MM.1S (cell line): Measurements from ENCODE around the gene MRLN.

Experiments
- DNase-seq: peaks from one replicate; pipeline ENCODE4 v3.0.0-alpha.2; 2015
- H2AFZ ChIP-seq: fragments of 300-600 bp; sonication (generic); 2 replicates; pipeline ENCODE4 v1.6.0; 2016; ENCODE audit warnings: antibody characterized with exemption, low read length
- H3F3A ChIP-seq: fragments of 300-600 bp; sonication (generic); 2 replicates; pipeline ENCODE4 v1.6.1; 2016; ENCODE audit warnings: mild to moderate bottlenecking, antibody characterized with exemption, low read length, moderate library complexity, mixed read lengths; ENCODE audit not compliant: insufficient read depth
- H3K27ac ChIP-seq: fragments of 300-600 bp; sonication (generic); 2 replicates; pipeline ENCODE4 v1.5.1; 2016; ENCODE audit warnings: mild to moderate bottlenecking, low read length
- H3K27me3 ChIP-seq: fragments of 300-600 bp; sonication (generic); replicated peaks from 2 replicates; pipeline ENCODE4 v1.6.0; 2016; ENCODE audit warnings: low read length; ENCODE audit not compliant: insufficient read depth
- H3K36me3 ChIP-seq: fragments of 300-600 bp; sonication (generic); replicated peaks from 2 replicates; pipeline ENCODE4 v1.6.1; 2016; ENCODE audit warnings: mild to moderate bottlenecking, low read length, mixed read lengths; ENCODE audit not compliant: insufficient read depth
- H3K4me1 ChIP-seq: fragments of 300-600 bp; sonication (generic); 2 replicates; pipeline ENCODE4 v1.6.1; 2016; ENCODE audit warnings: low read length, mixed read lengths
- H3K4me2 ChIP-seq: fragments of 300-600 bp; sonication (generic); 2 replicates; pipeline ENCODE4 v1.6.0; 2016; ENCODE audit warnings: low read depth, low read length
- H3K4me3 ChIP-seq: fragments of 300-600 bp; sonication (generic); 2 replicates; pipeline ENCODE4 v1.5.1; 2016; ENCODE audit warnings: low read length, mixed read lengths
- H3K79me2 ChIP-seq: fragments of 300-600 bp; sonication (generic); 2 replicates; pipeline ENCODE4 v1.6.1; 2016; ENCODE audit warnings: mixed run types, low read length, mixed read lengths
- H3K9ac ChIP-seq: fragments of 300-600 bp; sonication (generic); 2 replicates; pipeline ENCODE4 v1.6.1; 2016; ENCODE audit warnings: low read length, mixed read lengths
- H3K9me2 ChIP-seq: fragments of 300-600 bp; sonication (generic); replicated peaks from 2 replicates; pipeline ENCODE4 v1.6.1; 2016; ENCODE audit warnings: mild to moderate bottlenecking, low read length, mixed read lengths; ENCODE audit not compliant: insufficient read depth
- H3K9me3 ChIP-seq: fragments of 300-600 bp; sonication (generic); replicated peaks from 2 replicates; pipeline ENCODE4 v1.6.1; 2016; ENCODE audit warnings: mild to moderate bottlenecking, low read length, mixed read lengths; ENCODE audit not compliant: insufficient read depth
- H4K20me1 ChIP-seq: fragments of 300-600 bp; sonication (generic); 2 replicates; pipeline ENCODE4 v1.6.1; 2016; ENCODE audit warnings: mild to moderate bottlenecking, low read length, moderate library complexity, mixed read lengths; ENCODE audit not compliant: insufficient read depth
- EZH2 ChIP-seq: fragments of 300-600 bp; sonication (generic); optimal IDR thresholded peaks from 2 replicates; pipeline ENCODE3; 2017; ENCODE audit warnings: low read depth, mild to moderate bottlenecking, antibody characterized with exemption, low read length, mixed read lengths
- EZH2phosphoT487 ChIP-seq: fragments of 300-600 bp; sonication (generic); IDR thresholded peaks from 2 replicates; pipeline ENCODE4 v1.6.1; 2018; ENCODE audit warnings: antibody characterized with exemption, low read length
- TF ChIP-seq, protein P1 (sequence below): fragments of 300-600 bp; sonication (generic); IDR thresholded peaks from 2 replicates; pipeline ENCODE4 v1.5.1; 2016; ENCODE audit warnings: antibody characterized with exemption, low read length, mixed read lengths

Gene MRLN

GRCh38 chr10:59708816-59709394 lies 44.4 kb downstream of the MRLN start:
- no peaks in the 10 kb centered on the region for H4K20me1 ChIP-seq
- DNase-seq, result peak; percentile 26
- peak overlapping the region; percentile 93 for H2AFZ ChIP-seq
- TF ChIP-seq EZH2phosphoT487, result no peak
- TF ChIP-seq, protein P1, sequence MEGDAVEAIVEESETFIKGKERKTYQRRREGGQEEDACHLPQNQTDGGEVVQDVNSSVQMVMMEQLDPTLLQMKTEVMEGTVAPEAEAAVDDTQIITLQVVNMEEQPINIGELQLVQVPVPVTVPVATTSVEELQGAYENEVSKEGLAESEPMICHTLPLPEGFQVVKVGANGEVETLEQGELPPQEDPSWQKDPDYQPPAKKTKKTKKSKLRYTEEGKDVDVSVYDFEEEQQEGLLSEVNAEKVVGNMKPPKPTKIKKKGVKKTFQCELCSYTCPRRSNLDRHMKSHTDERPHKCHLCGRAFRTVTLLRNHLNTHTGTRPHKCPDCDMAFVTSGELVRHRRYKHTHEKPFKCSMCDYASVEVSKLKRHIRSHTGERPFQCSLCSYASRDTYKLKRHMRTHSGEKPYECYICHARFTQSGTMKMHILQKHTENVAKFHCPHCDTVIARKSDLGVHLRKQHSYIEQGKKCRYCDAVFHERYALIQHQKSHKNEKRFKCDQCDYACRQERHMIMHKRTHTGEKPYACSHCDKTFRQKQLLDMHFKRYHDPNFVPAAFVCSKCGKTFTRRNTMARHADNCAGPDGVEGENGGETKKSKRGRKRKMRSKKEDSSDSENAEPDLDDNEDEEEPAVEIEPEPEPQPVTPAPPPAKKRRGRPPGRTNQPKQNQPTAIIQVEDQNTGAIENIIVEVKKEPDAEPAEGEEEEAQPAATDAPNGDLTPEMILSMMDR, result no peak
- TF ChIP-seq EZH2, result no peak
- no peaks in the 10 kb centered on the region for H3K27me3 ChIP-seq
- no peaks in the 10 kb centered on the region for H3K9me2 ChIP-seq
- H3K4me3 ChIP-seq, result peak overlapping the region; percentile 83
- no peaks in the 10 kb centered on the region for H3K36me3 ChIP-seq
- H3K4me2 ChIP-seq, result peak overlapping the region; percentile 91
- H3K9me3 ChIP-seq, result no peaks in the 10 kb centered on the region
- peaks cover 3% of the 10 kb centered on the region; the same call in 1 of the 2 replicates for H3K79me2 ChIP-seq
- H3F3A ChIP-seq, result no peaks in the 10 kb centered on the region; the same call in 1 of the 2 replicates
- H3K27ac ChIP-seq, result peak overlapping the region; percentile 37; the same call in 1 of the 2 replicates
- H3K9ac ChIP-seq, result peak overlapping the region; percentile 70
- peaks cover 14% of the 10 kb centered on the region; the same call in 1 of the 2 replicates for H3K4me1 ChIP-seq

DNA sequence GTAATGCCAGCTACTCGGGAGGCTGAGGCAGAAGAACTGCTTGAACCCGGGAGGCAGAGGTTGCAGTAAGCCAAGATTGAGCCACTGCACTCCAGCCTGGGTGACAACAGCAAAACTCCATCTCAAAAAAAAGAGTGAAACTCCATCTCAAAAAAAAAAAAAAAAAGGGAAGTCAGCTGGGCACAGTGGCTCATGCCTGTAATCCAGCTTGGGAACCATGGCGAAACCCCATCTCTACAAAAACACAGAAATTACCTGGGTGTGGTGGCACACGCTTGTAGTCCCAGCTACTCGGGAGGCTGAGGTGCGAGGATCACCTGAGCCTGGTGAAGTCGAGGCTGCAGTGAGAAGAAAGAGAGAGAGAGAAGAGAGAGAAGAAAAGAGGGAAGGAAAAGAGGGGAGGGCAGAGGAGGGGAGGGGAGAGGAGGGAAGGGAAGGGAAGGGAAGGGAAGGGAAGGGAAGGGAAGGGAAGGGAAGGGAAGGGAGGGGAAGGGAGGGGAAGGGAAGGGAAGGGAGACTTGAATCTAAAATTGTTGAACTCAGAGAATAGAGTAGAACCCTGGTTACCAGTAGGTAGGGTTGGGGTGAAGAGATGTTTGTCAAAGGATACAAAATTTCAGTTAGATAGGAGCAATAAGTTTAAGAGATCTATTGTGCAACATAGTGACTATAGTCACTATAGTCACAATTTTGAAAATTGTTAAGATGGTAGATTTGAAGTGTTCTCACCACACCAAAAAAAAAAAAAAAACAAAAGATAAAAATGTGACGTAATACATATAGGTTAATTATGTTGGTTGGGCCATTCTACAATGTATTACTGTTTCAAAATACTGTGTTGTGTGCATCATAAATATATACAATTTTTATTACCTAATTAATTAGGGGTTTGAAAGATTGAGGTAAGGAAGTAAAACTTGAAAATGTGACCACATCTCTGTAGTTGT lies 46.1 kb downstream of the MRLN start:
- H3K27ac ChIP-seq, result no peak overlapping the region
- H3K9me2 ChIP-seq, result no peaks in the 10 kb centered on the region
- no peak overlapping the region for H3K4me2 ChIP-seq
- no peaks in the 10 kb centered on the region for H3K9me3 ChIP-seq
- no peak for DNase-seq
- H3K4me1 ChIP-seq, result peaks cover 14% of the 10 kb centered on the region; the same call in 1 of the 2 replicates
- TF ChIP-seq EZH2, result no peak
- TF ChIP-seq EZH2phosphoT487, result no peak
- TF ChIP-seq, protein P1, result no peak
- H3K4me3 ChIP-seq, result no peak overlapping the region
- no peaks in the 10 kb centered on the region for H3K36me3 ChIP-seq
- H3K79me2 ChIP-seq, result peaks cover 3% of the 10 kb centered on the region; the same call in 1 of the 2 replicates
- H2AFZ ChIP-seq, result no peak overlapping the region
- no peaks in the 10 kb centered on the region; the same call in 1 of the 2 replicates for H3F3A ChIP-seq
- H3K27me3 ChIP-seq, result no peaks in the 10 kb centered on the region
- no peak overlapping the region for H3K9ac ChIP-seq
- H4K20me1 ChIP-seq, result no peaks in the 10 kb centered on the region

- no peaks in the 10 kb centered on the region; the same call in 1 of the 2 replicates for H3F3A ChIP-seq
- H3K9me3 ChIP-seq, result no peaks in the 10 kb centered on the region
- no peak overlapping the region for H3K4me3 ChIP-seq
- no peaks in the 10 kb centered on the region for H3K36me3 ChIP-seq
- H3K27me3 ChIP-seq, result no peaks in the 10 kb centered on the region
- no peaks in the 10 kb centered on the region for H3K9me2 ChIP-seq
- H3K27ac ChIP-seq, result no peak overlapping the region
- no peaks in the 10 kb centered on the region for H4K20me1 ChIP-seq
- H2AFZ ChIP-seq, result no peak overlapping the region
- no peak for TF ChIP-seq EZH2phosphoT487
- TF ChIP-seq EZH2, result no peak
- TF ChIP-seq, protein P1, result no peak
- DNase-seq, result no peak
- H3K79me2 ChIP-seq, result peaks cover 3% of the 10 kb centered on the region; the same call in 1 of the 2 replicates
- peaks cover 13% of the 10 kb centered on the region; the same call in 1 of the 2 replicates for H3K4me1 ChIP-seq
- H3K4me2 ChIP-seq, result no peak overlapping the region
- H3K9ac ChIP-seq, result no peak overlapping the region
Observed at GRCh38 chr10:59705931-59706330, 47.3 kb downstream of the MRLN start.
